Endothelial cell of umbilical vein (primary cell): ENCODE results near the gene THEM4.

Experiments
- EZH2 ChIP-seq: IDR thresholded peaks from 2 replicates; pipeline ENCODE4 v1.6.1; 2012; ENCODE audit warnings: borderline replicate concordance, low read depth, mild to moderate bottlenecking, moderate library complexity, low read length, inconsistent platforms; ENCODE audit not compliant: severe bottlenecking
- POLR2A ChIP-seq: IDR thresholded peaks from 2 replicates; pipeline ENCODE4 v1.6.1; 2012; ENCODE audit warnings: low read depth, mild to moderate bottlenecking, control low read depth, low read length
- TF ChIP-seq, protein P1 (sequence below), 2 donors: IDR thresholded peaks; 1 replicate in 1 of 2; 2 replicates in 1 of 2; pipeline ENCODE4 v1.5.1; 2011; ENCODE audit warnings: low read length in 2 of 2, mild to moderate bottlenecking in 2 of 2, moderate library complexity in 2 of 2, control low read depth in 1 of 2, inconsistent platforms in 1 of 2, low read depth in 1 of 2; ENCODE audit not compliant: insufficient read depth in 1 of 2; ENCODE audit errors: extremely low read depth in 1 of 2

GRCh38 chr1:151908228-151908691, 1.1 kb downstream of the THEM4 start:
- TF ChIP-seq EZH2 (no peak), POLR2A (no peak)
- TF ChIP-seq, protein P1, sequence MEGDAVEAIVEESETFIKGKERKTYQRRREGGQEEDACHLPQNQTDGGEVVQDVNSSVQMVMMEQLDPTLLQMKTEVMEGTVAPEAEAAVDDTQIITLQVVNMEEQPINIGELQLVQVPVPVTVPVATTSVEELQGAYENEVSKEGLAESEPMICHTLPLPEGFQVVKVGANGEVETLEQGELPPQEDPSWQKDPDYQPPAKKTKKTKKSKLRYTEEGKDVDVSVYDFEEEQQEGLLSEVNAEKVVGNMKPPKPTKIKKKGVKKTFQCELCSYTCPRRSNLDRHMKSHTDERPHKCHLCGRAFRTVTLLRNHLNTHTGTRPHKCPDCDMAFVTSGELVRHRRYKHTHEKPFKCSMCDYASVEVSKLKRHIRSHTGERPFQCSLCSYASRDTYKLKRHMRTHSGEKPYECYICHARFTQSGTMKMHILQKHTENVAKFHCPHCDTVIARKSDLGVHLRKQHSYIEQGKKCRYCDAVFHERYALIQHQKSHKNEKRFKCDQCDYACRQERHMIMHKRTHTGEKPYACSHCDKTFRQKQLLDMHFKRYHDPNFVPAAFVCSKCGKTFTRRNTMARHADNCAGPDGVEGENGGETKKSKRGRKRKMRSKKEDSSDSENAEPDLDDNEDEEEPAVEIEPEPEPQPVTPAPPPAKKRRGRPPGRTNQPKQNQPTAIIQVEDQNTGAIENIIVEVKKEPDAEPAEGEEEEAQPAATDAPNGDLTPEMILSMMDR (IDR thresholded peaks at IDR 0.05; ENCODE audit: extremely low read depth in 1 of 2, insufficient read depth in 1 of 2, low read depth in 1 of 2, low read length in 2 of 2), result no peak
